Activated CD8-positive, alpha-beta memory T cell treated with anti-CD3 and anti-CD28 coated beads for 48 hours (primary cell): ENCODE data around the gene CRABP2.
A peak's percentile ranks its signal among the peaks of the same experiment; 100 is the strongest.

Experiments
- DNase-seq, 3 experiments: peaks; one replicate each; pipeline ENCODE4 v3.0.0-alpha.2; 2020; ENCODE audit warnings: low read depth in 2 of 3, low spot score in 2 of 3

Gene CRABP2

GRCh38 chr1:156705321-156705917 is at the start of gene CRABP2:
TSS of gene CRABP2 (minus strand) at chr1:156705583. CDS start at chr1:156705446, 137 bp downstream.
- DNase-seq = no peak

- no peak for DNase-seq
These were observed 48.8 kb upstream of the CRABP2 start for GRCh38 chr1:156754219-156754618.

DNA sequence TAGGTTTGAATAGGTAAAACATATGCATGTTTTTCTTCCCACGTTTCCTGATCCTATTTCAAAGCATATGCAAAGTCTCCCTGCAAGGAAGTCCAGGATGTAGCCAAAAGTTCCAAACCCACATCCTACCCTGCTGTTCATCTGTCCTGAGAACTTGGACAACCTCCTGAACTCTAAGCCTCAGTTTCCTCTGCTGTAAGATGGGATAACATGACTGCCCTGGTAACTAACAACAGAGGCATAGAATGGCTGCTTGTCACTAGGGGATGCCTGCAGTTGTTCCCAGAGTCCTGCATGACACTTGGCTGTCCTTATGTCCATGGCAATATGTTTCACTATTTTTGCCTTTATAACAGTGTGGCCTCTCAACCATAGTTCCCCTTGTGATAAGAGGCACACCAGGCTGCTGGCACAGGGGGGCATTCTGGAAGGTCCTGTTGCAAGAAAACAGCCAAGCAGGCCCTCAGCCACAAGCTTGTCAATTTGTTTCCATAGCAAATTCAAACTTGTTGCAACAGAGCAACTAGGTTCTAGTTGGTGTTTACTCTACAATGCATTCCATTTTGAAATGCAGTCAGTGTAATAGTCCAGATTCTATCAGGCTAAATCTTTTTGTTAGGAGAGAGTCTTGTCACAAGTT is 47.6 kb upstream of the CRABP2 start:
- no peak for DNase-seq

DNA sequence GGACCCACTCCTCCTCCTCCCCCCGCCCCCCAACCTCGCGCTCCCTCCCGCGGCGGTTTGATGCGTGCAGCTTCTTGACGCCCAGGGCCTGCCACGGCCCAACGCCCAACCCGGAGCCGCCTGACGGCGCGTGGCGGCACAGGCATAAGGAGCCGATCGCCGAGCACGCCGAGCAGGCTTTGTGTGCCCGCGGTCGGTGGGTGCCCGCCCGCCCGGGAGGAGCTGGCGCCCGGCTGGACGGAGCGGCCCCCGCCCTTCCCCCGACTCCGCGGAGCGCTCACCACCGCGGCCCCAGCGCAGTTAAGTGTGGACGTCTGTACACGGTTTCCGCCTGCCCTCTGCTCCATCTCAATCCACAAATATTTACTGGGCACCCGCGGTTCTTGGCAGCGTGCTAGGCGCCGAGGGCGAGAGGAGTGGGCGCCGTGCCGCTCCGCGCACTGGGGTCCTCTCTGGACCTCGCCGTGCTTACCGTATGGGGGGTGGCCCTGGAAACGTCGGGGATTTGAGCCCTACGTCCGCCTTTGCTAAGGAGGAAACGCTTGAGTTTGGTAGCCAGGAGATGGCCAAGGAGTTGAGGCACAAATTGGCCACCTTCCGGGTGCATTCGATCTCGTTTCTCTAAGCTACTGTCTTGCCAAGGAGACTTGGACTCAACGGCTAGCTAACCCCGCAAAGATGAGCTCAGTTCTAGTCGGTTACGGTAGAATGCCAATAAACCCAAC is 46.5 kb upstream of the CRABP2 start:
- peak; percentile 85 to 95 (median 91) for DNase-seq

- no peak for DNase-seq
These were observed 46.0 kb upstream of the CRABP2 start, which contains the start of gene HDGF for GRCh38 chr1:156751451-156751756. TSS of gene HDGF (minus strand) at chr1:156751675. CDS start at chr1:156751429, 246 bp downstream.

- DNase-seq = no peak
These were observed 45.5 kb upstream of the CRABP2 start for GRCh38 chr1:156750711-156751450.

DNA sequence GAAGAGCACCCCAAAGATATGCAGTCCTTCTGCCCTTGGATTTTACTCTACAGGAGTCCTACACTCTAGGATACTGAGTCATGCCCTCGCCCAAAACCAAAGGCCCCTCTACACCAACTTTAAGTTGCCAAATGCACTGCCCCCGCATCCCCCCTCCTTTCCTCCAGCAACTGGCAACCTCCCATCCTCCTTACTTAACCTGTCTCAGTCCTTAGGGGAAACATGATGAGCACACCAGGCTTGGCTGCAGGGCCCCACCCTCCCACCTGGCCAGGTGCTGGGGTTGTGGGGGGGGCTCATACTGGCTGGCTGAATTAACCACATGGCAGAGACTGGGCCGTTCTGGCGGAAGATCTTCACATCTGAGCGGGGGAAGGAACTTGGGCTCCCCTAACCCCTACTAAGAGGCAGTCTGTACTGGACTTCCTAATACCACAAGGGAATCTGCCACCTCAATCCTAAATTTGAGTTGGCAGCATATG is 44.8 kb upstream of the CRABP2 start:
- no peak for DNase-seq

DNA sequence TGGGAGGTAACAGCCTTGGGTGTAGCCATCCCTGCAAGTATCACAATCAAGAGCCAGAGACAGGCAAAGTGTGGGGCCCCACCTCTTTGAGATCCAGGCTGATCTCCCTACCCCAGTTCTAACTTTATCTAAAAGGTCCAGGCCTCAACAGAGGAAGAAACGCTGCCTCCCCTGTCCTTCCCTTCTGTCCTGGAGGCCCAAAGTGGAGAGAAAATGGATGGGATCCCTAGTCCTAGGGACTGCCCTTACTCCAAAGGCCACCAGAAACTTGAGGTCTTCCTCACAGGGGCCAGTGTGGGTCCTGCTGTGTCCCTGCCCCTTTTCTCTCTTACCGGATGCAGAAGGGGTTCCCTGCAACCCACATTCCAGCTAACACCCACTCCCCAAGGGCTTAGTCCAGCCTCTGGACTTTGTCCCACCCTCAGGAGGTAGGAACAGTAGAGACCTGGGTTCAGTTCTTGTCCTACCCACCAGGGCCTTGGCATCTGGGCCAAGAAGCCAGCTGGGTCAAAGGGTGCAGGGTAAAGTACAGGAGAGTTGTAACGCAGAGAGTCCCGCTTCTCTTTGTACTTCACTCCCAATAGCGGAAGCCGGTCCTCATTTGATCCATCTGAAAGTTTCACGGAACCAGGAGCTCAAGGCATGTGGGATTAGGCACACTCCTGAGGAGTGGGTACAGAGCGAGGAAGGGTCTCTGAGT is 44.2 kb upstream of the CRABP2 start:
- no peak for DNase-seq

DNA sequence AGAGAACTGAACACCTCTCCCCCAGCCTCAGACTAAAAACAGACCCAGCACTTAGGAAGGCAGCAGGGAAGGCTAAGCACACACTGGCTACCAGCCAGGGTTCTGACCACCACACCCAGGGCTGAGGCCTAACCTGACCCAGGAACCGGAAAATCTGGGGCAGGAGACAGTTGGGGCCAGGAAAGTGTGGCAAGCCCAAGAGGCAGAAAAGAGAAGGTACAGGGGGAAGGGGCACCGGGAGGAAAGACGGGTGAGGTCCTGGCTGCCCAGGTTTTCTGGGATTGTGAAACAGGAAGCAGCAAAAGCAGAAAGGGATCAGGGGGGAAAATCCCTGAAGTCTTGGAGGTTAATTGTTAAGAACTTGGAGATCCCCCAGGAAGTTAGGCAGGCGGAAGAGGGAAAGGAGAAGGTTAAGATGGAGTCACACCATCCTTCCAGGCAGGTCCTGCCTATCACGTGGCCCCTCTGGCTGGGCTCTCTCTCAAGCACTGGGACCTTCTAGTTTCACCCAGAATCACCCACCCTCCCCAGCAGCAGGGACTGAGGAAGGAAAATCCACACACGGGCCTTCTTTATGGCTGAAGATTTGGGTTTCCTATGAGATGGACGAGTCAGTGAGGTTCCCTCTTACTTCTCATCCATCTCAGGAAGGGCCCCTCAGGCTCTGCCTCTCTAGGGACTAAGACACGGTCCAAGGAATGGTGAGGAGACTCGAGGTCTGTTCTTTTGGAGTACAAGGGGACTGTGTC is 43.5 kb upstream of the CRABP2 start:
- DNase-seq = no peak

- no peak for DNase-seq
These were observed 42.6 kb upstream of the CRABP2 start for GRCh38 chr1:156747742-156748669.

DNA sequence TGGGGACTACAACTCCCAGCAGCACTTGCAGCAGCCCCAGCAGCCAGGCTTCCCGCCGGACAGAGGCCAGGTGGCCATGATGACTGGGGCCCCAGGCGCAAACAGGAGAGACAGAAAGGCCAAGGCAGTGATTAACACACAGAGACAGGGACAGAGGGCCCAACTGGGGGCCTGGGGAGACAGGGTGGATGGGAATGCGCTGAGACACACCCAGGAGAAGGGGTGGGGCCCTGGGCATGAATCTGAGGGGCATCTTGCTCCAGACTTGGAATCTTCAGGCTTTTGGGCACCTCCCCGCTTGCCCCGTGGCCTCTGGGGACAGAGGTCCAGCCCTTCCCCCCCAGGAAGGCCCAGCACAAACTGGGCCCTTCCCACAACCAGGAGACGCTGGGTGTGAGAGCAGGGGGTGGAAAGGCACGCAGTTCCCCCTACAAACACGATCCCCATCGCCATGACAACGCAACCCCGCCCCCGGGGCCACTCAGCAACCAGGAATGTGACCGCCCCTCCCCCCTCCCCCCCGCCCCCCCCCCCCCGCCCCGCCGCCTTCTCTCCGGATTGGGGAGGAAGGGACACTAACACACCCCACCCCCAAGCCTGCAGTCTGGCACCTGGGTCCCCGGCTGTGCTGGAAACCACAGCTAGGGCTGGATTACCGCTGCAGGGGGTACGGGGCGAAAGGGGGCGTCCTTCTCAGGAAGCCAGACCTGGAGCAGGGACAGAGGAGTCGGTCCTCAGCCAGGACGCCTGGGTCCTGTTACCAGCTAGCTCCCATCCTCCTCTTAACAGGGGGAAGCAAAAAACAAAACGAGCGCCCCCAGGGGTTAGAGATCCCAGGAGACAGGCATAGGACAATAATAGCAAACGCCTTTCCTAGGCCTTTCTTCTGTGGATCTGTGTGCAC is 41.6 kb upstream of the CRABP2 start:
- DNase-seq = no peak

DNA sequence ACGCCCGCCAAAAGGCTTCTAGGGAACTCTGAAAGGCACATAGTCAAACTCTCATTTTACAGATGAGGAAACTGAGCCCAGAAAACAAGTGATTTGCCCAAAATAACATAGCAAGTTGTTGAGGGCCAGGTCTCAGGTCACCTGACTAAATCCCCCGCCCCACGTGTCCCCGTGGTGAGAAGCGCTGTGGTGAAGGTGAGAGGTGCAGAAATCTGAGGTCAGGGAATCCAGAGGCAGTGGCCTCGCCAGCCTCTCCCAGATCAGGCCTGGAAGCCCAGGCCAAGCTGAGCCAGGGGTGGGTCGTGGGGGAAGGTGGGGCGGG is 41.0 kb upstream of the CRABP2 start:
- DNase-seq = no peak

DNA sequence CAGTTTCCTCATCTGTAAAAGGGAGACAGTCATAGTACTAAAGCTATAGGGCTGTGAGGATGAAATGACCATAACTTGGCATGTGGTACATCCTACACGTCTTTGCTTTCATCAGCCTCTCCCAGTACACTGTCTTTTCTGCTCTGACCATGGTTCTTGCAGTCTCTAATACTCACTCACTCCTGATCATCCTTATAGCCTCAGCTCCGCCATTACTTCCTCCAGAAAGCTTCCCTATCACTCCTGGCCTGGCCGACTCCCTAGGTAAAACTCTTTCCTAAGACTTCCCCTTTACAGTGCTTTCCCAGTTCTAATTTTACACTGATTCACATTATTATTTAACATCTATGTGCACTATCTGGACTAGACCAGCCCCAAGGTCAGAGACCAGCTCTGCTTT is 40.5 kb upstream of the CRABP2 start:
- DNase-seq = no peak

DNA sequence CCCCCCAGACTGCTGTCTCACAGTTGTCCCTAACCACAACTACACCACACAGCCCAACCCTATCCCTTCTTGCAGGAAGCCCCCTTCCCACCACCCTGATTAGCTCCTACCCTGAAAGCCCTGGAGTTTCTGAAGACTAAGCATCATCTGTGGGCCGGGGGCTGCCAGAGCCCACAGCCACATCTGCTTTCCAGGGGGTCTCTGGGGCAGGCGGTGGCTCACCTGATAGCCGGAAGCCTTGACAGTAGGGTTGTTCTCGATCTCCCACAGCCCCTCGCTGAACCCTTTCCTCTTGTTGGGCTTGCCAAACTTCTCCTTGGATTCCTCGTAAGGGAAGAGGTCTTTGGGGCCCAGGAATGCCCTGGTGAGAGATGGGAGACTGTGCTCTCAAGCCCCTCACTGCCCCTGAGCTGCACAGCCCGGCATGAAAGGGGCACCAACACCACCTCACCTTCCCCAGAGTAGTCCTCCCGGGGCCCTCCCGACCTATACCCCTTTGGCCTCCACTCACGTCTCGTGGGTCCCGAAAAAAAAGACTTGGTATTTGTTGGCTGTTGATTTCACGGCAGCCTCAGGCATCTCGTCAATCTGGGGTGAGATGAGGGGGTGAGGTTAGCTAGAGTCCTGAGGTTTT is 39.5 kb upstream of the CRABP2 start:
- DNase-seq = no peak

DNA sequence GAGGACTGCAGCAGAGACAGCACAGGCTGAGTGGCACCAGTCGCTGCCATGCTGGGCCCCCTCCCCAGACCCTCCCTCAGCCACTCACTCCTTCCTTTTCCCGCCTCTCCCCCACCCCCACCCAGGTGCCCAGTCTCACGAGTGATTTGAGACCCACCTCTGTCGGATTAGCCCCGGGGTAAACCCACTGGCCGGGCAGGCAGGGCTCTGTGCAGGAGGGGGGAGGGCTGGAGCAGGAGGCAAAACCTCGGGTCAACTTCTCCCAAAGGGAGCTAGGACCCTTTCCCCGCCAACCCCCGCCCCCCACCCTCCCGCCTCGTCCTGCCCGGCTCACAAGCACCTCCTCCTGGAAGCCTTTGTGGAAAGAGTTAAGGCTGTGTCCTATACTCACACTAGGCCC is 39.0 kb upstream of the CRABP2 start:
- no peak for DNase-seq

- no peak for DNase-seq
These were observed 38.3 kb upstream of the CRABP2 start for GRCh38 chr1:156743367-156744302.

GRCh38 chr1:156742801-156743200 is 37.4 kb upstream of the CRABP2 start:
- DNase-seq = no peak
